HG02884 (cell line): ENCODE measurements around the gene SFMBT2.

ENCODE experiments used
- ATAC-seq: cut with Tn5 transposase; IDR thresholded peaks from one replicate; pipeline ENCODE4 v1.9.1; 2021; ENCODE audit warnings: mild to moderate bottlenecking, moderate library complexity; ENCODE audit not compliant: unreplicated experiment

Gene SFMBT2

DNA sequence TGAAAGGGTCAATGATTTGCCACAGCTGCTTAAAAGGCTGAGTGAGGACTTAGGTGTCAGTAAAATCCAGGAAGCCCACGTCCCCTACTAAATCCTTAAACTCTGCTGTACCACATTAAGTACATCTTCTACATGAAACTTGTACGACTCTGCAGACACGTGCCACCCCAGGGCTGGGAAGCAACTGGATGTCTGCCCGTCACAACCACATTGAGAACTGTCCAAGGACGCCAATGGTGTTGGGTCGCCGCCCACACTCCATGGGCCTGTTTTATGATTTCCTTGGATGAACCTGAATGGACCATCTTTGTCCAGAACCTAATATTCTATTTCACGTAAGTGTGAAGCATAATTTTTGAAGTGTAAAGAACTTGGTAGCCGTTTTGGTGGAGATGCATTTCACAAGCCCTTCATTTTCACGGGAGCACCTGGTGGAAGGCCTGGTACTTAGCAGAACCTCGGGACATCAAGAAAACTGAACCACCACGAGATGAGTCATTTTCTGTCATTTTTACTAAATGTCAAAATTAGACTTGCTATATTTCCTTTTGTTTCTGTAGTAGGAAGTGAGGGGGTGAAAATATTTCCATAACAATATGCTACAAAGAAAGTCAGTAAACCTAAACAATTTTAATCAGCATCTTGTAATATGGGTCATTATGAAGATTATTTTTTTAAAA is 134.9 kb downstream of the SFMBT2 start:
- no peak for ATAC-seq

DNA sequence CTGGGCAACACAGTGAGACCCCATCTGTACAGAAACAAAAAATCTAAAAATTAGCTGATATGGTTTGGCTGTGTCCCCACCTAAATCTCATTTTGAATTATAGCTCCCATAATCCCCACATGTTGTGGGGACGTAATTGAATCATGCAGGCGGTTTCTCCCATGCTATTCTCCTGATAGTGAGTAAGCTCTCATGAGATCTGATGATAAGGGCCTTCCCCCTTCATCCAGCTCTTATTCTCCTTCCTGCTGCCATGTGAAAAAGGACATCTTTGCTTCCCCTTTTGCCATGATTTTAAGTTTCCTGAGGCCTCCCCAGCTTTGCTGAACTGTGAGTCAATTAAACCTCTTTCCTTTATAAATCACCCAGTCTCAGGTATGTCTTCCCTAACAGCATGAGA is 136.5 kb downstream of the SFMBT2 start:
- no peak for ATAC-seq

GRCh38 chr10:7272008-7272407 is 138.8 kb downstream of the SFMBT2 start:
- ATAC-seq = no peak

DNA sequence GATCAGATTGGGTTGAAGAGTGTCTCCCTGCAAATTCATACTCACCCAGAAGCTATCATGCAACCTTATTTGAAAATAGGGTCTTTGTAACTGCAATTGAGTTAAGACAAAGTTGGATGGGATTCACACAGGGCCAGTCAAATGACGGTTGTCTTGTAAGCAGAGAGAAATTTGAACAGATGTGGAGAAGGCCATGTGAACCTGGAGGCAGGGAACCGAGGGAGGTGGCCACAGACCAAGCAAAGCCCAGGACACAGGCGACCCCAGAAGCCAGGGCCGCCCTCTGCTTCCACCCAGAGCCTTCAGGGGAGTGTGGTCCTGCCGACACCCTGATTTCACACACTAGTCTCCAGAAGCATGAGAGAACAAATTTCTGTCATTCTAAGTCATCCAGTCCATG is 140.8 kb downstream of the SFMBT2 start:
- ATAC-seq = no peak

- ATAC-seq = no peak
Observed at GRCh38 chr10:7267142-7267541, 143.7 kb downstream of the SFMBT2 start.

DNA sequence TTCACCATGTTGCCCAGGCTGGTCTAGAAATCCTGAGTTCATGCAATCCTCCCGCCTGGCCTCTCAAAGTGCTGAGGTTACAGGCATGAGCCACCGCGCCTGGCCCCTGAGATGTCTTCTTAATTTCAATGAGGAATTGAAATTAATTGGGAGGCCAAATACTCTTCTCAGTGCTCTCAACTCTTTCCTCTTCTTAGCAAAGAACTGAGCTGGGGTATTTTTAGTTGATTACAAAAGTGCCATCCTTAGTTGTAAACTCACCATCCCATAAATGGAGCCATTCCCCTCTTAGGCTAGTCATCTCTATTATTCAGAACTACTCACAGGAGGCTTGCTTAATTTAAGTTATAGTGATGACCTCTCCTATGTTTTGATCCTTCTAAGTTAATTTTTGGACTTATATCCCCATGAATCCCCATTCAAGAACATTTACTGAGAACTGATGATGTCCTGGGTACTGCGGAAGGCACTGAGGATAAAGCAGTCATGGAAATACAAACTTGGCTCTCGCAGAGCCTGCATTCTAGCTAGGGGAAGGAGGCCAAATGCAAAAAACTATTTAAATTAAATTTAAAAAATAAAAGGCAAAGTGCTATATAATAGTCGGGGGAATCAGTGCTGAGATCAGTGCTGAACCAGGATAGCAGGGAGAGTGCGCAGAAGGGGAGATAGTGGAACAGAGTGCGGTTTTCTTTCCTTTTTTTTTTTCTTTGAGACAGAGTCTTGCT is 145.3 kb downstream of the SFMBT2 start:
- ATAC-seq = no peak

DNA sequence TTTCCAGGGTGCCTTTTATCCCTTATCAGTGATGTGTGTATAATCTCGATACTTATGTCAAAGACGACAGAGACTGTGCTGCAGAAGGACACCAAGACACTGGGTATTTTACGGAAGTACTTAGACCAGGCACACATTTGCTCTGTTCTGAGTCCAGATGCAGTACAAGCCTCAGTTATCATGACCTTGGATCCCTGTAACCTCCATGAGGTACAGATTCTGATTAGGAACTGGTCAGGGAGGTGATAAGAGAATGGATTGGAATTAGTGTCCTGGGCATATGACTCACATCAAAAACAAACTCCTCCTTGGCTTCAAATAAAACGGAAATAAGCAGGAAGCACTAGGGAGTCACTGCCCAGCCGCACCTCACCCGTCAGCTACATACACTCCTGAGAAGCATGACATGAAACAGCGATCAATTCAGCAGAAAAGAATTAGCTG is 146.5 kb downstream of the SFMBT2 start:
- ATAC-seq = no peak

- ATAC-seq = no peak
Observed at GRCh38 chr10:7263616-7264015, 147.2 kb downstream of the SFMBT2 start.

- no peak for ATAC-seq
Observed at GRCh38 chr10:7261351-7261750, 149.5 kb downstream of the SFMBT2 start.

GRCh38 chr10:7260912-7261311 is 149.9 kb downstream of the SFMBT2 start:
- ATAC-seq = no peak

DNA sequence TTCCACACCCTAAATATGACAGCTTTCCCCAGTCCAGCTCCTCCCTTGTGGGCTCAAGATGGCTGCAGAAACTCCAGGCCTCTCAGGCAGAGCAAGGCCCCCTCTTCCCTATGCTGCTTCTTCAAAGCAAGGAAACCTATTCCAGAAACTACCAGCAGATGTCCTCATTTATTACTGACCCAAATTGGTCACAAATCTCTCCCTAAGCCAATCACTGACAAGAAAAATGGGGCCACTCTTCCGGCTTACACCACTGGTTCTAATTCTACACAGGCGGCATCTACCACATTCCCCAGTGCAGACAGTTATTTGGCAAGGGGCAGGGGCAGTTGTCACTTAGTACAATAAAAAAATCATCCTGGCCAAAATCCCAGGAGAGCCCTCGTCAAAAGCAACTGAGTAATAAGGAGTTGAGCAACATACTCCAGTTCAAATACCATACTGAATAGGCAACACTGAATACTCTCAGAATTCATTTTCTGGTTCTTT is 150.4 kb downstream of the SFMBT2 start:
- ATAC-seq = peak; percentile 60

GRCh38 chr10:7258948-7259523 is 151.8 kb downstream of the SFMBT2 start:
- peak; percentile 55 for ATAC-seq

DNA sequence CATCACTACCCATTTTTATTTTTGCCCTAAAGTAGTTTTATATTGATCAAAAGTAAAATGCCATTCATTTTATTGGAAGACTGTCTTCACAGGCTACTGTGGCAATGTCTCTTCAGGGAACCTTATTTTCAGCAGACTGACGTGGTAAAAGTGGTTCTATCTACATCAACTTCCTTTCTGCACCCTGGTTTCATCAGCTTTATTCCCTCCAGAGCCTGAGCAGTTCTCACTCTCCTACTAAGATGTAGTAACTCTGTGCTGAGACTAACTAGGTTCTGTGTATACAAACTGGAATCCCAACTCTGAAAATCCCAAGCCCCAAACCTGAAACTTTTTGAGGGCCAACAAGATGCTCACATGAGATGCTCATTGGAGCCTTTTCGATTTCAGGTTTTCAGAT is 155.3 kb downstream of the SFMBT2 start:
- ATAC-seq = no peak

GRCh38 chr10:7251696-7252465 is 159.0 kb downstream of the SFMBT2 start:
- ATAC-seq = no peak

GRCh38 chr10:7250236-7250635 is 160.6 kb downstream of the SFMBT2 start:
- ATAC-seq = no peak

DNA sequence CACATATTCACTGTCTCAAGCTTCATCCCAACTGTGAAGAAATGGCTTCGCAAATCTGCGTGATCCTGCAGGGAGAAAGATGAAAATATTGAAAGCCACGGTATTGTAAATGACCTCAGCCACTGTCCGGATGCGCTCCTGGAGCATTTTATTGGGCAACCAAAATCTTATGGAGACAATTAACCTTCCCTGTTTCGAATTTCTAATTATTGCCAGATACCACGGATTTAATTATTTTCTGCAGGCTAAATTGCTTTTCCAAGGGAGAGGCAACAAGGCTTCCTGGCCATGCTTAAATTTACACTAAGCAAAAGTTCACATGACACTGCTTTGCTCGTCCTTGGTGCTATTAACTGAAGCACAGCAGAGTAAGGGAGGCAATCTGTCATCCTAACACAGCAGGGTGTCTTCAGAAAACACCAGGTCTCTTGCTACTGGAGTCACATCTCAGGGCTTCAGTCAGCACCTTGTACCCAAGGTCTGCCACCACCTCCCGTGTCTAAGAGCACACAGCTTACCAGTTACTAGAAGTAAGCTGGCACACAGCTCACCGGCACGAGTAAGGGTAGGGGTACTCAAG is 162.2 kb downstream of the SFMBT2 start:
- no peak for ATAC-seq

- no peak for ATAC-seq
Observed at GRCh38 chr10:7248148-7248547, 162.7 kb downstream of the SFMBT2 start.

DNA sequence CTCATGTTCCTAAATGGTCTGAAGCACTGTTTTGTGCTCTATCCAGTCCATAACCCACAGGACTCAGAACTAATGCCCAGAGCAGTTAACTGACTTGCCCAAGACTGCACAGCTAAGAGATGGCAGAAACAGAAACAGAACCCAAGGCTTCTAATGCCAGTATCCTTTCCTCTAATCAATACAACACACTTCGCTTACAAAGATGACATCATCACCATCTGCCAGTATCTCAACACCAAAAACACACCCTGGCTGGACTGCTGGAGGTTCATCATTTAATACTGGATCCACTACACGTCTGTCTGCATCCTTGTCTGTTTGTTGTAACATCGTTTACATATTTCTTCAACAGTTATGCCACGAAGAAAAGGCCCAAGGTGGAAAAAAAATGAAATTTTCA is 165.3 kb downstream of the SFMBT2 start:
- no peak for ATAC-seq

GRCh38 chr10:7243873-7244272 is 167.0 kb downstream of the SFMBT2 start:
- ATAC-seq = peak; percentile 74

- no peak for ATAC-seq
Observed at GRCh38 chr10:7243139-7243538, 167.7 kb downstream of the SFMBT2 start.
